Stomach (tissue), 9 donors: Measurements from ENCODE around the gene ERC1. TPM values are rescaled to one million over a fixed set of nuclear protein-coding genes. Genes with fewer than 3 reads are reported as not detected.

Experiments used
- DNase-seq, 2 donors: peaks; one replicate each; pipeline versions ENCODE4 v3.0.0 to v3.0.0-alpha.2; 2013 to 2019
- H3K27ac ChIP-seq, 5 donors: fragments of 200-600 bp in 4 of 5; sonication (generic) in 4 of 5; one replicate each; pipeline ENCODE4 v1.5.1; 2013 to 2019; ENCODE audit warnings: mild to moderate bottlenecking in 1 of 5, moderate library complexity in 1 of 5
- H3K27me3 ChIP-seq, 3 donors: fragments of 200-600 bp; sonication (generic); one replicate each; pipeline ENCODE4 v1.5.1; 2017 to 2019; ENCODE audit warnings: mixed run types in 1 of 3
- H3K36me3 ChIP-seq, 4 donors: fragments of 200-600 bp; sonication (generic); 1 replicate in 3 of 4; 2 replicates in 1 of 4; pipeline ENCODE4 v1.5.1; 2016 to 2019
- H3K4me1 ChIP-seq, 4 donors: fragments of 200-600 bp; sonication (generic); one replicate each; pipeline ENCODE4 v1.5.1; 2016 to 2019
- H3K4me3 ChIP-seq, 4 donors: fragments of 200-600 bp; sonication (generic) in 3 of 4; one replicate each; pipeline ENCODE4 v1.5.1; 2016 to 2019; ENCODE audit warnings: mild to moderate bottlenecking in 1 of 4
- H3K9me3 ChIP-seq, 4 donors: fragments of 200-600 bp; sonication (generic); one replicate each; pipeline ENCODE4 v1.5.1; 2016 to 2019
- EP300 ChIP-seq: sonication (generic); formaldehyde crosslinking; IDR thresholded peaks from one replicate; pipeline ENCODE4 v1.6.1; 2017; ENCODE audit warnings: antibody characterized with exemption
- POLR2A ChIP-seq, 4 donors: fragments of 450-650 bp; IDR thresholded peaks; one replicate each; pipeline ENCODE4 v1.6.1; 2016; ENCODE audit warnings: antibody characterized with exemption in 4 of 4, control low read depth in 2 of 4, mild to moderate bottlenecking in 1 of 4, moderate library complexity in 1 of 4
- POLR2AphosphoS5 ChIP-seq, 3 donors: sonication (generic); formaldehyde crosslinking; IDR thresholded peaks; one replicate each; pipeline ENCODE4 v1.6.1; 2016; ENCODE audit warnings: antibody characterized with exemption in 3 of 3
- WGBS, 5 donors: extraction: QIAGEN DNeasy Blood & Tissue Kit in 3 of 5; methylation state at CpG; one replicate each; pipeline versions ENCODE4 v1.1.5 to v1.1.7; 2013 to 2018; 5-methylcytosine and 5-hydroxymethylcytosine counted together
- intact Hi-C: fragments of 100-400 bp; cut with DNase I; formaldehyde crosslinking; loops from one replicate; pipeline ENCODE4 v1.15.1; 2023; ENCODE audit warnings: low total_unique reads
- polyA plus RNA-seq, 3 donors: library from polyadenylated mRNA; stranded (reverse); fragments of 200-250 nt; gene quantifications; one replicate each; pipeline ENCODE4 v1.2.3, GENCODE V29; 2013
- total RNA-seq, 5 donors: library from RNA; depleted of rRNA; stranded (reverse); fragments of >200 nt; gene quantifications; one replicate each; pipeline versions ENCODE4 v1.1.0 to v1.2.3, GENCODE V29; 2014 to 2016
- TF ChIP-seq, protein P1 (sequence below), 7 experiments: fragments of 450-650 bp in 4 of 7; fragments of 200-600 bp in 3 of 7; sonication (generic) in 3 of 7; IDR thresholded peaks; one replicate each; pipeline ENCODE4 v1.5.1; 2016 to 2019; ENCODE audit warnings: antibody characterized with exemption in 7 of 7, control low read depth in 2 of 7, mild to moderate bottlenecking in 1 of 7
- donor health status: healthy with polysubstance abuse.
- donor health status: Bipolar disorder and iron deficiency.
- donor health status: healthy.

ERC1 gene
- total and polyA plus RNA-seq, 8 donors, result 3.8 to 69.4 (median 51.6) TPM

DNA sequence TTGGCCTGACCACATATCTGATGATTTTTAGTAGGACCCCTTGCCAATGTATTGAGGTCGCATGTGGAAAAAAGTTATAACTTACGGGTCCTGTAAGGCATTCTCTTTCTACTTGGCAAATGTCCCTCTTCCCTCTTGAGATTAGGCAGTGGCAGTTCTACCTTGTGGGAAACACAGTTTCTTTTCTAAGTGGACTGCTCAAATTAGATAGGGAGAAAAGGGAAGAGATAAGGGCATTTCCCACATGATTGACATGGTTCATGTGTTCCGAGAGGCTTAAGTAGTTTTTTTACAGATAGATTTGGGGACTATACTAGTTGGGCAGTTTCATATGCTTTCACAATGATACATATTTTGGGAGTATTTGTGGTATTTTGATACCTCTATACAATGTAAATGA is 448.7 kb downstream of the ERC1 start:
- WGBS, 5 donors, result 36 to 62% (median 43%) methylated on average over 3 of the region's 3 CpGs
- Histone ChIP-seq H3K4me3 (no peak overlapping the region), H3K36me3 (peaks cover 0 to 4% (median 0%) of the 10 kb centered on the region in 4 donors), H3K27me3 (no peaks in the 10 kb centered on the region), H3K27ac (no peak overlapping the region), H3K4me1 (peaks cover 0 to 24% (median 9%) of the 10 kb centered on the region in 4 donors), H3K9me3 (no peaks in the 10 kb centered on the region)
- TF ChIP-seq, protein P1, sequence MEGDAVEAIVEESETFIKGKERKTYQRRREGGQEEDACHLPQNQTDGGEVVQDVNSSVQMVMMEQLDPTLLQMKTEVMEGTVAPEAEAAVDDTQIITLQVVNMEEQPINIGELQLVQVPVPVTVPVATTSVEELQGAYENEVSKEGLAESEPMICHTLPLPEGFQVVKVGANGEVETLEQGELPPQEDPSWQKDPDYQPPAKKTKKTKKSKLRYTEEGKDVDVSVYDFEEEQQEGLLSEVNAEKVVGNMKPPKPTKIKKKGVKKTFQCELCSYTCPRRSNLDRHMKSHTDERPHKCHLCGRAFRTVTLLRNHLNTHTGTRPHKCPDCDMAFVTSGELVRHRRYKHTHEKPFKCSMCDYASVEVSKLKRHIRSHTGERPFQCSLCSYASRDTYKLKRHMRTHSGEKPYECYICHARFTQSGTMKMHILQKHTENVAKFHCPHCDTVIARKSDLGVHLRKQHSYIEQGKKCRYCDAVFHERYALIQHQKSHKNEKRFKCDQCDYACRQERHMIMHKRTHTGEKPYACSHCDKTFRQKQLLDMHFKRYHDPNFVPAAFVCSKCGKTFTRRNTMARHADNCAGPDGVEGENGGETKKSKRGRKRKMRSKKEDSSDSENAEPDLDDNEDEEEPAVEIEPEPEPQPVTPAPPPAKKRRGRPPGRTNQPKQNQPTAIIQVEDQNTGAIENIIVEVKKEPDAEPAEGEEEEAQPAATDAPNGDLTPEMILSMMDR (IDR thresholded peaks at IDR 0.05), result no peak
- TF ChIP-seq POLR2A (IDR thresholded peaks at IDR 0.05) (no peak), POLR2AphosphoS5 (IDR thresholded peaks at IDR 0.05) (no peak), EP300 (no peak)
- DNase-seq, result no peak
- intact Hi-C loops, result no loop called here

DNA sequence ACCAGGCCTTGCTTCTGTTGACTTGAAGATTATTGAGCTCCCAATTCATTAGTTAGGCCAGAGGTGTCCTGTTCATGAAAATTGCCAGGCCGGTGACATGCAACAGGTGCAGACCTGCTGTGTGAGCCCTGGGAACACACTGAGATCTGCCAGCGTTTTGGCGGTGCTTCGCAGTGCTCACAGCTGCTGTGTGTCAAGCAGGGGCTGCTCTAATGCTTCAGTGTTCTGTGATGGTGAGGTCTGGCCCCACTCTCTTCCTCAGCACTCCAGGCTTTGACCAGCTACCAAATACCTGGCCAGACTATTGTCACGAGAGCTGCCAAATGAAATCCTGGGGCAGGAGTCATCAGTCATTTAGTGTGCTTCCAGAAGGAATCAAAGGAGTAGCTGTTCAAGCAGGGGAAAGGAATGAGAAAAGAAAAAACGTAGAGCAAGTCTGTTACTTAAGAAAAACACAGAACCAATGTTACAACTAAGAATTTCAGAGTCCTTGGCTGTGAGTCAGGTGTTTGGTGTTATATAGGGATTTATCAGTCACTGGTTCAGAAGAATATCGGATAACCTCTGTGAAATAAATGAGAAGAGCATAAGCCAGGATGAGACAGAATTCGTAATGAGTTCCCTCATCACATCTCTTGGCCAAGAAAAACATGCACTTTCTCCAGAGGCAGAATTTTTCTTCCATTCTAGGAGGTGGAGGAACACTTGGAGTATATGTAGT is 452.6 kb downstream of the ERC1 start:
- Histone ChIP-seq H3K36me3 (peaks cover 0 to 26% (median 14%) of the 10 kb centered on the region in 4 donors), H3K4me3 (no peak overlapping the region), H3K9me3 (no peaks in the 10 kb centered on the region), H3K27ac (peak overlapping the region in 2 of 5 donors; percentile 23 to 63), H3K4me1 (peaks cover 0 to 10% (median 2%) of the 10 kb centered on the region in 4 donors), H3K27me3 (no peaks in the 10 kb centered on the region)
- intact Hi-C loops, result no loop called here
- peak in 1 of 2 donors; percentile 55 for DNase-seq
- 71 to 86% (median 77%) methylated on average over 8 of the region's 8 CpGs for WGBS, 5 donors
- TF ChIP-seq, protein P1 (IDR thresholded peaks at IDR 0.05), result no peak
- no peak for TF ChIP-seq POLR2AphosphoS5 (IDR thresholded peaks at IDR 0.05)
- TF ChIP-seq EP300, result no peak
- no peak for TF ChIP-seq POLR2A (IDR thresholded peaks at IDR 0.05)

DNA sequence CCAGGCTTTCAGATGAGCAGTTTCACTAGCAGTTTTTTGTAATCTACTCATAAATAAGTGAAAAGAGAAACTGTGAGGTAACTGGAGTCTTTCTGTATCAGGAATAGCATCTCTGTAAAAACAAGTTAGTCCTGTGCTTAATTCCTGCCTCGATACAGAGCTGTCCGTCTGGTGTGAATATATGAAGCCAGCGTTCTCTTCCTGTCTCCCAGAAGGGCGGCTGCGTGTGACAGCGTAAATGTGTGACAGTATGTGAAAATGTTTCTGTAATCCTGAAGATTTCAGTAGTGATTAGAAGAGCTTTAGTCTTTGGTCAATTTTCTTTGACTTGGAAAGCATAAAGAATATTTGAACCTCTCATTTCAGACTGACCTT is 453.1 kb downstream of the ERC1 start:
- Histone ChIP-seq H3K27ac (peak overlapping the region in 2 of 5 donors; percentile 23 to 63), H3K9me3 (no peaks in the 10 kb centered on the region), H3K4me1 (peaks cover 0 to 8% (median 2%) of the 10 kb centered on the region in 4 donors), H3K36me3 (peaks cover 0 to 31% (median 19%) of the 10 kb centered on the region in 4 donors), H3K27me3 (no peaks in the 10 kb centered on the region), H3K4me3 (no peak overlapping the region)
- 73 to 92% (median 89%) methylated on average over 6 of the region's 6 CpGs for WGBS, 5 donors
- TF ChIP-seq, protein P1 (IDR thresholded peaks at IDR 0.05), result no peak
- no peak for TF ChIP-seq POLR2AphosphoS5 (IDR thresholded peaks at IDR 0.05)
- no peak for TF ChIP-seq EP300
- TF ChIP-seq POLR2A (IDR thresholded peaks at IDR 0.05), result no peak
- no peak for DNase-seq
- intact Hi-C loops, result no loop called here

DNA sequence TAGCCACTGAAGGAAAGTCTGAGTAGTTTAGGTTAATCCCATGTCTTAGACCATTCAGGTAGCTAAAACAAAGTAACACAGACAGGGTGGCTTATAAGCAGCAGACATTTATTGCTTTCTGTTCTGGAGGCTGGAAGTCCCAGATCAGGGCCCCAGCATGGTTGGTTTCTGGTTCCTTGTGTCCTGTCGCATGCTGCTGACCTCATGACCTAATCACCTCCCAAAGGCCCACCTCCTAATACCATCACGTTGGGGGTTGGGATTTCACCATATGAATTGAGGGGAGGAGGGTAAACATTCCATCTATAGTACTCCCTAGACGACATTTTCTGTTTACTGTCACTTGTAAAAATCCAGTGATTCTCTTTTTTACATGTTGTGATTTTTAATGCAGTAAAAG is 454.8 kb downstream of the ERC1 start:
- no peaks in the 10 kb centered on the region for H3K4me1 ChIP-seq
- peaks cover 0 to 34% (median 24%) of the 10 kb centered on the region in 4 donors for H3K36me3 ChIP-seq
- no peak for DNase-seq
- H3K9me3 ChIP-seq, result no peaks in the 10 kb centered on the region
- H3K4me3 ChIP-seq, result no peak overlapping the region
- 61 to 81% (median 63%) methylated on average over 3 of the region's 3 CpGs for WGBS, 5 donors
- intact Hi-C loops, result no loop called here
- no peaks in the 10 kb centered on the region for H3K27me3 ChIP-seq
- TF ChIP-seq, protein P1 (IDR thresholded peaks at IDR 0.05), result no peak
- TF ChIP-seq EP300, result no peak
- no peak overlapping the region for H3K27ac ChIP-seq
